Measurements from ENCODE around the gene TXNL4A. TPM values are rescaled to one million over a fixed set of nuclear protein-coding genes. Genes with fewer than 3 reads are reported as not detected.

Gene TXNL4A
- total and polyA plus RNA-seq, 7 donors, result 81.5 to 217 (median 112) TPM

- no peaks in the 10 kb centered on the region for H3K27me3 ChIP-seq (ENCODE audit: insufficient read depth in 3 of 3, low read length in 2 of 3)
- H3K4me1 ChIP-seq, result peaks cover 40% of the 10 kb centered on the region
- no peak overlapping the region for H3K4me3 ChIP-seq
- H3K9me3 ChIP-seq, result no peaks in the 10 kb centered on the region
- WGBS, 3 donors, result 85 to 95% (median 89%) methylated on average over 7 of the region's 7 CpGs
- intact Hi-C loops (cut with DNase I), result loop anchor here (10.0 kb wide), 2 partner anchors 267 to 557 kb away; partner anchors contain the start of gene CTDP1 (in 1 of the 2)
- DNase-seq (peak in 1 of 2 donors; percentile 16), ATAC-seq (no peak)
- H3K27ac ChIP-seq, result no peak overlapping the region
- TF ChIP-seq CTCF (IDR thresholded peaks at IDR 0.05), result no peak
- H3K36me3 ChIP-seq (ENCODE audit: insufficient read depth in 1 of 2, low read depth in 1 of 2), result peaks cover 4 to 31% of the 10 kb centered on the region in 2 donors
These were observed 46.2 kb downstream of the TXNL4A start for GRCh38 chr18:79942211-79942610.

GRCh38 chr18:79941473-79942119 is 46.8 kb downstream of the TXNL4A start:
- 47 to 73% (median 70%) methylated on average over 16 of the region's 16 CpGs for WGBS, 3 donors
- Histone ChIP-seq H3K4me3 (no peak overlapping the region), H3K27me3 (ENCODE audit: insufficient read depth in 3 of 3, low read length in 2 of 3) (no peaks in the 10 kb centered on the region), H3K4me1 (peaks cover 34% of the 10 kb centered on the region), H3K9me3 (no peaks in the 10 kb centered on the region), H3K27ac (peak overlapping the region; percentile 30), H3K36me3 (ENCODE audit: insufficient read depth in 1 of 2, low read depth in 1 of 2) (peaks cover 4 to 25% of the 10 kb centered on the region in 2 donors)
- intact Hi-C loops (cut with DNase I), result loop anchor here (10.0 kb wide), 2 partner anchors 267 to 557 kb away; partner anchors contain the start of gene CTDP1 (in 1 of the 2)
- ATAC-seq (peak; percentile 23 to 71 (median 47)), DNase-seq (peak in 1 of 2 donors; percentile 69)
- TF ChIP-seq CTCF (IDR thresholded peaks at IDR 0.05), result no peak

GRCh38 chr18:79940814-79941472 is 47.4 kb downstream of the TXNL4A start:
- Histone ChIP-seq H3K27ac (peak overlapping the region; percentile 30), H3K9me3 (no peaks in the 10 kb centered on the region), H3K27me3 (ENCODE audit: insufficient read depth in 3 of 3, low read length in 2 of 3) (no peaks in the 10 kb centered on the region), H3K4me1 (peaks cover 32% of the 10 kb centered on the region), H3K4me3 (no peak overlapping the region), H3K36me3 (ENCODE audit: insufficient read depth in 1 of 2, low read depth in 1 of 2) (peaks cover 4 to 24% of the 10 kb centered on the region in 2 donors)
- ATAC-seq (no peak), DNase-seq (peak in 1 of 2 donors; percentile 50)
- intact Hi-C loops (cut with DNase I), result loop anchor here (10.0 kb wide), 2 partner anchors 266 to 556 kb away; partner anchors contain the start of gene CTDP1 (in 1 of the 2)
- 72 to 86% (median 78%) methylated on average over 17 of the region's 17 CpGs for WGBS, 3 donors
- no peak for TF ChIP-seq CTCF (IDR thresholded peaks at IDR 0.05)

GRCh38 chr18:79940126-79940813 is 48.1 kb downstream of the TXNL4A start:
- DNase-seq (peak in 1 of 2 donors; percentile 15), ATAC-seq (no peak)
- peaks cover 4 to 24% of the 10 kb centered on the region in 2 donors for H3K36me3 ChIP-seq (ENCODE audit: insufficient read depth in 1 of 2, low read depth in 1 of 2)
- H3K27me3 ChIP-seq (ENCODE audit: insufficient read depth in 3 of 3, low read length in 2 of 3), result no peaks in the 10 kb centered on the region
- no peak for TF ChIP-seq CTCF (IDR thresholded peaks at IDR 0.05)
- intact Hi-C loops (cut with DNase I), result loop anchor here (10.0 kb wide), 2 partner anchors 265 to 555 kb away; partner anchors contain the start of gene CTDP1 (in 1 of the 2)
- H3K27ac ChIP-seq, result no peak overlapping the region
- H3K4me1 ChIP-seq, result peaks cover 25% of the 10 kb centered on the region
- no peaks in the 10 kb centered on the region for H3K9me3 ChIP-seq
- WGBS, 3 donors, result 89 to 94% (median 93%) methylated on average over 18 of the region's 18 CpGs
- H3K4me3 ChIP-seq, result no peak overlapping the region

Data from psoas muscle (tissue), 8 donors.